Measurements from ENCODE around the gene SCGN.

The SCGN gene

GRCh38 chr6:25640891-25641290 is 11.1 kb upstream of the SCGN start:
- no peak for DNase-seq (ENCODE audit: low read depth)

DNA sequence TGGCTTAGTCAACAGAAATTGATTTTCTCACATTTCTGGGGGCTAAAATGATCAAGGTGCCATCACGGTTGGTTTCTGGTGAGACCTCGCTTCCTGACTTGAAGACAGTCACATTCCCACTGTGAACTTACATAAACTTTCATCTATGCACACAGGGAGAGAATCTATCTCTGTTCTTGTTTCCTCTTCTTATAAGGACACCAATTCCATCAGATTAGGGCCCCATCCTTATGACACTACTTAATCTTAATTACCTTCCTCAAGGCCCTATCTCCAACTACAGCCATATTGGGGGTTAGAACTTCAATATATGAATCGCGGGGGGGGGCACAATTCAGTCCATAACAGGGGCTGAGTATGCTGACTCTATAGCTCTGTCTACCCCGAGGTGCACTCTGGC is 10.6 kb upstream of the SCGN start:
- no peak for DNase-seq (ENCODE audit: low read depth)

GRCh38 chr6:25641940-25642666 is 9.9 kb upstream of the SCGN start:
- DNase-seq (ENCODE audit: low read depth): no peak

- no peak for DNase-seq (ENCODE audit: low read depth)
These were observed 9.2 kb upstream of the SCGN start for GRCh38 chr6:25642667-25643328.

- DNase-seq (ENCODE audit: low read depth): no peak
These were observed 6.1 kb upstream of the SCGN start for GRCh38 chr6:25645916-25646315.

DNA sequence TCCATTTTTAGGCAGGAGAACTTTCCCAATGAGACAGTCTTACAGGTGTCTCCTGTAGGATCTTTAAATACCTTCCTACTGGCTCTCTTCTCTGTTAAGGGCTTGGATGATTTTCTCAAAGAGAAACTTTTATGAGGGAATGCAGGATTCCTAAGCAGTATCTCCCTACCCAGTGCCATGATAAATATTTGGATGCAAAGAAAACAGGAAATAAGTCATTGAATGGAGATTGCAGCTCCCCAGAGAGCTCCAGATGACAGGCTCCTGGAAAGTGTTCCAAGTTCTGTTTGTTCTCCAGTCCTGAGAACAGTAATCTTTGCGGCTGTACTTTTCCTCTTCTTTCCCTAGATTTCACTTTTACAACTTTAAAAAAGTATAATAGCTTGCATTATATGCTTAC is 2.4 kb upstream of the SCGN start:
- DNase-seq (ENCODE audit: low read depth): no peak

DNA sequence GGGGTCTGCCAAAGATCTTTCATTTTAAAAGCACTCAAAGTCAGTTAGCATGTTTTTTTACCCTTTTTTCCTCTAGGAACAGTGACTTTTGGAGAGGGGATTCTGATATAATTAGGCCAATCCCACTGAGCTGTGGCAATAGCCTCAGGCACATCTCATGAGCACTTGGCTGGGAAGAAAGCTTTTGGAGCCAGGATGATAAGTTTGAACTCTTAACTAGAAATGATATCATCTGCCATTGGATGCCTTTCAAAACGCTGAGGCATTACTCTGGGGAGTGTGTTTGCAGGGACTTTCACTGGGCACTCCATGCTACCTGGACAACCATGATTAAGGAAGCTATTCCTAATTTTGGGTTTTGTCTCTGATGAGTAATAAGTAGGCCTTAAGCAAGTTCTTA is 3.7 kb downstream of the SCGN start:
- no peak for DNase-seq (ENCODE audit: low read depth)

DNA sequence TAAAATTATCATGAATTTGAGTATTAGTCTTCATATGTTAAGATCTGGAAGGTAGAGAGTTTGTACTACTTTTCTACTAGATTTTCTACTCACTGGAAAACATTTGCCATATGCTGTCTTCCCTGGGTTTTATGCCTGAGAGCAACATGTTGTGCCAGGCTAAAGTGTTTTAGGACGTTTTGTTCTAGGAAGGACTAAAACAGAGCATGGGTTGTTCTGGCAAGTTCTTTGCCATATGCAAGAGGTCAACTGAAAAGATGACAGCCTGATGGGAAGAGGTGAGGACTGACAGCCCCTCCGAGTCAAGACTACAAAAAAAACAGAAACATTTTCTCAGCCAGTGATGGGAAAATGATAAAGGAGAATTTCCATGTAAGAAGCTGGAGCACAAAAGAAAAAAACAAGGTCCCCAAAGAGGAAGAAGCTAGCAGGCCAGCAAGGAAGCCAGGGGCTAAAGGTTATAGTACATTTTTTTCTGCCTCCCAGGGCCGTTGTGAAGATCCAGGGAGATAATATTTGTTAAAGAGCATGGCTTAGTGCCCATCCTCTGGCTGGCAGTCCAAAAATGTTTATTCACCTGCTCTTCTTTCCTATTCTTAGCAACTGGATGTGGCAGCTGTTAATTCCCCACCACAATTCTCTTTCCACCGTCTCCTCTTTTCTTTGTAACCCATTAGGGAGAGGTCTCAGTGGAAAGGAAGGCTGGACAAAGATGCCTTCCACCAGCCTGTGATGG is 7.8 kb downstream of the SCGN start:
- no peak for DNase-seq (ENCODE audit: low read depth)

DNA sequence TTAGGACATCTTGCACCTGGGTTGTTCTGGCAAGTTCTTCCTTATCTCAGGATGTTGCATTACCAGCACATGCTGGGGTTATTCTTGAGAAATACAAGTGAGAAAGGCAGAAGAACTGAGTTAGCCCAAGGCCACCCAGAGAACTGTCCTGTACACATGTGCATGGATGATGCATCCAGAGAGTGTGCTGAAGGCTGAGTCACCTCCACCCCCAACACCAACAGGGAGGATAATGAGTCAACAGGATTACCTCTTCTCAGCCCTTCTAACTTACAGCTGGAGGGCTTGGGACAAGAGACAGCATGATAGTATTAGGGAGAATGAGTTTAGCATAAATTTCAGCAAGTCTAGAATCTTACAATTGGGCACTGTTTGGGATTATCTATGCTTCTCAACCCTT is 8.5 kb downstream of the SCGN start:
- peak; percentile 69 for DNase-seq (ENCODE audit: low read depth)

GRCh38 chr6:25661129-25661779 is 9.2 kb downstream of the SCGN start:
- no peak for DNase-seq (ENCODE audit: low read depth)

DNA sequence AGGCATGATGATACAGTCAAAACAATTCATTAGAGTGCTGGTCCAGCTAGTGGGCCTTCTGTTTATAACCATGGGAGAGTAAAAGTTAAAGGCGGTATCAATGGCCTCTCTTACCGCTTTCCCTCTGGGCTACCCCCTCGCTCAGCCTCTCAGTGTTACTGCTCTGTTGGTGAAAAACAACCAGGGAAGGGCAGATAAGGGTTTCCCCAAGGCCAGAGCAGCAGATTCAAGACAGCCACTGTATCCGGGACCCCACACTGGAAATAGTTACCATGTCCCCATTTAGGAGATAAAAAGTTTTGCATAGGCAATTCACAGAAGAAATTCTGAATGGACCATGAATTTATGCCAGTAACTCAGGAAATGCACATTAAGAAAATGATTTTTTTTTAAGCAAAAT is 13.4 kb downstream of the SCGN start:
- DNase-seq (ENCODE audit: low read depth): no peak

- DNase-seq (ENCODE audit: low read depth): no peak
These were observed 17.4 kb downstream of the SCGN start for GRCh38 chr6:25669413-25669812.

DNA sequence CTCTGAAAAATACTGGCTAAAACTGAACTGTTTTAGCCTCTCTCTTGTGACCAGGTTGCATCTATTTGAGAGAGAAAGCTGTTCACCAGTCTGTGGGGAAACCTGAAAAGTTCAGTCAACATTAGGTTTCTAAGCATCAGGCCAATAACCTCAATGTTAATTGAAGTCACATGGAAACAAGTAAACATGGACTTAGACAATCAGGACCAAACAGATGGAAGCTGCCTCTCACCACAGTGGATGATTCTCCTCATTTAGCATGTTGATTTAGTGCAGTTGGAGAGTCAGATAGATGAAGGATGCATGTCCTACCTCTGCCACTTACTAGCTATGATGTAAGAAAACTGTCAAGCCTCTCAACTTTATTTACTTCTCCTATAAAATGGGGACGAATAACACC is 18.2 kb downstream of the SCGN start:
- DNase-seq (ENCODE audit: low read depth): no peak

DNA sequence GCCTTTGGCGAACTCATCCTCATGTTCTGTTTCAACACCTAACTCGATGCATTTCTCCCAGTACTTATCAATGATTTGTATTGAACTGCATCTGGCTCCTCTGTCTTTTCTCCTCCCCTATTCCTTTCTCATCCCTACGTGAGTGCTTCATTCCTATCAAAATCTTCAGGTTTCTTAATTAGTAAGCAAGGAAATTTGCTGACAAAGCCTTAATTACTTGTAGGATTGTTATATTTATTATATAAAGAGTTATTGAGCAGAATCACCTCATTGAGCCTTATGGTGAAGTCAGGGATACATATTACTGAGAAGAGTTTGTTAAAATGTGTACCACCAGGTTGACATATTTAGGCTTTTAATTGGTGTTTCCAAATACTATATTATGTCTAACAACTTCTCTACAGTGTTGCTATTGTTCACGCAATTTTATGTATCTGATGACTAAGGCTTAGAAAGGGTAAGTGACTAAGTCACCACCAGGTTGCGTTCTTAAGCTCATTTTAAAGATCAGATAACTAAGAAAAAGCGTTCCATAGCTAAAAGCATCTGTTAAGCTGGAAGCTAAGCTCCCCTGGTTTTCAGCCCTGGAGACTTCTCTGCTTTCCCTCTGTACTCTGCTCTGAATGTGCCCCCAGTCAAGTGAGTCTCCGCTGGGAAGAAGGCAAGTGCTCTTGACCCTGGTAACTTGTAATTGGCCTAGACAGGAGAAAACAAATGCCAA is 18.9 kb downstream of the SCGN start:
- DNase-seq (ENCODE audit: low read depth): peak; percentile 25

GRCh38 chr6:25671652-25672051 is 19.6 kb downstream of the SCGN start:
- DNase-seq (ENCODE audit: low read depth): no peak

DNA sequence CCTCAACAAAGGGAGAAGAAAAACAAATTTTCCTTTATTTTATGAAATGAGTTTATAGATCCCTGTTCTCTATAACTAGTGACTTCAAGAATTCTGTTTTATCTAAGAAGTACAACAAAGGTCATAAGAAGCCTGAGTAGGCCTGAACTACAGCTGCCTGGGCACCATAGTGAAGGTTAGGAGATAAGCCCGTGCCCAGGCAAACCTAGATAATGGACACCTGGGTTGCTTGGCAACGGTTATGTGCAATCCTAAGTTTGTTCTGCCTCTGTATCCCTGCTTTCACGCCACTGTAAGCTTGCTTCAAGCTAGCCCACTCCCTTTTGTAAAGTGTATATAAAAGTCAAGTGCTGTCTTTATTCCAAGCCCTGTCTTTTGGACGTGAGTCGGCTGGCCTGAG is 23.2 kb downstream of the SCGN start:
- DNase-seq (ENCODE audit: low read depth): no peak

DNA sequence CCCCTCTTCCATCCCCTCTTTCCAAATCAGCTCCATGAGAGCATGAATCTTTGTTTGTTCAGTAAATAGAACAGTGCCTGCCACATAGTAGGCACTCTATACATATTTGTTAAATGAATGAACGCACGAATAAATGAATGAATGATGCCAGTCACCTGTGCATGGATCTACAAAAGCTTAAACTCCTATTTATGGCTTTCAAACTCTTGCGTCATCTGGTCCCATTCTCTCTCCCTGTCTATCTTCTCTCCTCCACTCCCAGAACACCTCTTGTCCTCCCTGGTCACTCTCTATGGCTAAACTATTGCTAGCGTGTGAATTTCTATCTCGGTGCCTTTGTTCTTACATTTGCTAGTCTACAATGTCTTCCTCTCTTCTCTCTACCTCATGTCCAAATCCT is 24.8 kb downstream of the SCGN start:
- no peak for DNase-seq (ENCODE audit: low read depth)

DNA sequence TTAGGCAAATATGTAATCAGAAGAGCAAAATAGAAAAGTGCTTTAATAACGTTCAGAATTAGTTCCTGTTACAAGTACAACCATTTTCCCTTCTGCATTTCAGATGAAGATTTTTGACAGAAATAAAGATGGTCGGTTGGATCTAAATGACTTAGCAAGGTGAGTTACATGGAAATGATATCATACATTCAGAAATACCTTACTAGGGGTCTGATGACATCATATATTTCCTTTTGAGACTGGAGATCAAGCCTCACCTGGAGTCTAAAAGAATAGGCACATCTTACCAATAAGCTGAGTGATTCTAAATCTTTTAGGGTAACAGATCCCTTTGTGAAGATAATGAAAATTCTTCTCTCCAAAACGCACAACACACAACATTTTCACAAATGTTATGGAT is 29.8 kb downstream of the SCGN start:
- DNase-seq (ENCODE audit: low read depth): no peak

DNA sequence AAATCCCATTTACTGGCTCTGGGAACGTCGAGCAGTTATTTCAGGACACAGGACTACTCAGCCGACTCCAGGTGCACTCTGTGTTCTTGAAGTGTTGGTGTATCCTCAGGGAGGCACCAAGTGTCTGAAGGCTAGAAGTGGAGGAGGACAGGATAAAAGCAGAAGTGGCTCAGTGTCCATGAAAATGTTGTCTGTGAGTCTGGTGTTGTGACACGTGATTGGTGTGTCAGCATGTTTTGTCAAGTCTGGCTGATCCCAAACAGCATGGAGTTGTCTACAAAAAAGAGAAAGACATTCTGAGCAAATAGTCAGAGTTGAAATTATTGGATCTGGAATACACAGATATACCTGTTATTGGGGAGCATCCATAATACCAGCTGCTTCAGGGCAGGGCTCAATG is 30.3 kb downstream of the SCGN start:
- no peak for DNase-seq (ENCODE audit: low read depth)

- no peak for DNase-seq (ENCODE audit: low read depth)
These were observed 32.5 kb downstream of the SCGN start for GRCh38 chr6:25684565-25684964.

DNA sequence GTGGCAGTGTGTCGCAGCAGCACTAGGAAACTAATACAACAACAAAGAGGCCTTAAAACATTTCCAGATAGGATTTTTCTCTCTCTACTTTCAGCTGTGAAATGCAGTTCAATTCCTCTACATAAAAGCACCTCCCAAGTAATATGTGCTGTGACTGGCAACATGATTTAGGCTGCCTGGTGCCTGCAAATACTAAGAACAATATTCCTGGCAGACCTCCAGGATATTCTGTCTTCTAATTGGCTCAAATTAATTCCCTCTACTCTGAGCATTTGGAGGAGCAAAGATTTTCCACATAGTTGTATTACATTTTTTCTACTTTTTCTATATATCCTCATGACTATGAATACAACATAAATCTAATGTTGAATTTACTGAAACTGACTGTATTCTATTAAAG is 33.2 kb downstream of the SCGN start:
- no peak for DNase-seq (ENCODE audit: low read depth)

DNA sequence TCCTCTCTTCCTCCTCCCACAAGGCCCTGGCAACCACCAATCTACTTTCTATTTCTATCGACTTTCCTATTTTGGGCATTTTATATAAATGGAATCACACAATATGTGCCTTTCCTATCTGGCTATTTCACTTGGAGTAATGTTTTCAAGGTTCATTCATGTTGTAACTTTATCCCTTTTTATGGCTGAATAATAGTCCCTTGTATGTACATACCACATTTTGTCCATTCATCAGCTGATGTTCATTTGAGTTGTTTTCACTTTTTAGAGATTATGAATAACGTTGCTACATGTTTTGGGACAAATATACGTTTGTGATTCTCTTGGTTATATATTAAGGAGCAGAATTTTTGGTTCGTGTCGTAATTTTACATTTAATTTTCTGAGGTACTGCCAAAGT is 33.9 kb downstream of the SCGN start:
- no peak for DNase-seq (ENCODE audit: low read depth)
